HepG2 (cell line): ENCODE data around the gene RRP12. TPM values are rescaled to one million over a fixed set of nuclear protein-coding genes. Genes with fewer than 3 reads are reported as not detected.

Experiments
- GATA4 ChIP-seq: sonication (generic); IDR thresholded peaks from 2 replicates; pipeline ENCODE4 v1.6.1; 2016; ENCODE audit warnings: antibody characterized with exemption, low read depth, borderline replicate concordance
- IKZF4 ChIP-seq: sonication (generic); formaldehyde crosslinking; IDR thresholded peaks from 2 replicates; pipeline ENCODE4 v1.5.1; 2020; ENCODE audit warnings: borderline replicate concordance, mild to moderate bottlenecking, low read depth, missing genetic modification reagents; ENCODE audit errors: not compliant biosample characterization
- KMT2B ChIP-seq: IDR thresholded peaks from 2 replicates; pipeline ENCODE4 v1.6.1; 2016; ENCODE audit warnings: missing genetic modification reagents, missing compliant biosample characterization
- POLR2A ChIP-seq, 2 experiments: IDR thresholded peaks; 2 replicates each; pipeline ENCODE4 v1.6.1; 2011; ENCODE audit warnings: low read depth in 2 of 2, low read length in 2 of 2, mild to moderate bottlenecking in 1 of 2, moderate library complexity in 1 of 2; ENCODE audit not compliant: insufficient read depth in 1 of 2
- POLR2AphosphoS2 ChIP-seq: IDR thresholded peaks from 2 replicates; pipeline ENCODE4 v1.6.1; 2011; ENCODE audit warnings: low read depth, low read length, improper control_type of control experiment
- RXRA ChIP-seq: sonication (generic); formaldehyde crosslinking; IDR thresholded peaks from 2 replicates; pipeline ENCODE4 v1.5.1; 2020; ENCODE audit warnings: missing genetic modification reagents
- TRAFD1 ChIP-seq: sonication (generic); formaldehyde crosslinking; IDR thresholded peaks from 2 replicates; pipeline ENCODE4 v1.5.1; 2020; ENCODE audit warnings: missing genetic modification reagents, mild to moderate bottlenecking, borderline replicate concordance
- ZBTB37 ChIP-seq: sonication (generic); formaldehyde crosslinking; IDR thresholded peaks from 2 replicates; pipeline ENCODE4 v1.4.0; 2020; ENCODE audit warnings: mild to moderate bottlenecking, missing genetic modification reagents
- ZNF205 ChIP-seq: IDR thresholded peaks from 2 replicates; pipeline ENCODE4 v1.6.1; 2018; ENCODE audit warnings: missing biosample characterization, missing genetic modification reagents
- ZNF317 ChIP-seq: sonication (generic); formaldehyde crosslinking; IDR thresholded peaks from 2 replicates; pipeline ENCODE4 v1.5.0; 2020; ENCODE audit warnings: mild to moderate bottlenecking, missing genetic modification reagents
- ZNF382 ChIP-seq: sonication (generic); formaldehyde crosslinking; IDR thresholded peaks from 2 replicates; pipeline ENCODE4 v1.5.0; 2020; ENCODE audit warnings: missing genetic modification reagents, mild to moderate bottlenecking, borderline replicate concordance
- ZNF460 ChIP-seq: sonication (generic); formaldehyde crosslinking; IDR thresholded peaks from 2 replicates; pipeline ENCODE4 v1.5.1; 2020; ENCODE audit warnings: missing genetic modification reagents, mild to moderate bottlenecking, borderline replicate concordance
- ZNF556 ChIP-seq: sonication (generic); formaldehyde crosslinking; IDR thresholded peaks from 2 replicates; pipeline ENCODE4 v1.4.0; 2020; ENCODE audit warnings: mild to moderate bottlenecking, missing genetic modification reagents, borderline replicate concordance
- ZSCAN9 ChIP-seq: IDR thresholded peaks from 2 replicates; pipeline ENCODE4 v1.6.1; 2016; ENCODE audit warnings: borderline replicate concordance
- polyA plus RNA-seq, 8 experiments: library from polyadenylated mRNA; depleted of rRNA in 3 of 8; stranded (reverse) in 7 of 8; unstranded in 1 of 8; fragments of >200 nt; fragmentation: Illumina TruSeq in 4 of 8; extraction: Trizol in 4 of 8; gene quantifications; 2 replicates each; pipeline versions ENCODE4 v1.2.1 to v1.2.3, GENCODE V29; 2011 to 2016; ENCODE audit warnings: low read depth in 4 of 8, missing spikeins in 1 of 8, mixed read lengths in 1 of 8; ENCODE audit not compliant: insufficient read depth in 1 of 8
- total RNA-seq, 5 experiments: library from RNA; depleted of rRNA; stranded (reverse); fragments of >200 nt; fragmentation: Illumina TruSeq; extraction: Trizol; gene quantifications; 2 replicates each; pipeline ENCODE4 v1.2.3, GENCODE V29; 2016; ENCODE audit warnings: low read depth in 1 of 5
- TF ChIP-seq, protein P1 (sequence below): sonication (generic); formaldehyde crosslinking; IDR thresholded peaks from 2 replicates; pipeline ENCODE4 v1.8.0; 2022; ENCODE audit warnings: mild to moderate bottlenecking, missing genetic modification reagents, borderline replicate concordance

RRP12 gene
- total and polyA plus RNA-seq, 2 of the 13 experiments (the other 11 are each of a cell fraction or from before 2014, with no cell fraction given), result 13.2 to 39.4 TPM

DNA sequence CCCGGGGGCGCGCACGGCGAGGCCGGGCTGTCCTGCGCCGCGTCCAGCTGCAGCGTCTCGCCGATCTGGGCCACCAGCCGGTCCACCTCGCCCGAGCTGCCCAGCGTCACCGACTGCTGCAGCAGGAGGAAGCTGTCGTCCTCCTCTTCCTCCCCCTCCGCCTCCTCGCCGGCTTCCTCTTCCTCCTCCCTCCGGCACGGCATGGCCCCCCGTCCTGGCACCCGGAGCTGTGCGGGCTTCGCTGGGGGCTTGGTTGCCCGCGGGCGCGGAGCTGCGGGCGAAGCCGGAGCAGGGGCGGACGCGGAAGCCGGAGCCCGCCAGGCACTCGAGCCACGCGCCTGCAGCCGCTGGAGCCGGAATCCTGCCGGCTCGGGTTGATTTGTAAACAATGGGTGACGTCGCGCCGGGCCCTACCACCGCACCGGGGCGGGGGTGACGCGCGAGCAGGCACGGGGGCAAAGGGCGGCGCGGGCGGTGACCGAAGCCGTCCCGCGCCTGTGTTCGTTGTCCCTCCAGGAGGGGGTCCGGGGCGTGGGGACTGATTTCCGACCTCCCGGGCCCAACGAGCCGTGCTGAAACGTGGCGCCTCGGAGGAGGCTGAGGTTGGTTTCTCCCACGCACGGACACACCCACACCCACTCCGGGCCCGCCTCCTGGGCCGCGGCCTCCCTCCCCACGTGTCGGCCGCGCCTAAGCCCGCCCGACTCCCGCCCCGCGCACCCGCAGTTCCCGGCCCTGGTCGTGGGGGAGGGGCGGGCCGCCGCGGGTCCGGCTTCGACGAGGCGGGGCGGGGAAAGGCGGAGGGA is 66.6 kb downstream of the RRP12 start, which contains the start of gene FRAT2 (continued):
- TF ChIP-seq TRAFD1, result no peak
- peak; percentile 66; the same call in 1 of the 2 replicates for TF ChIP-seq ZSCAN9 (CRISPR knock-in tag)
- no peak for TF ChIP-seq POLR2AphosphoS2
- TF ChIP-seq KMT2B (CRISPR knock-in tag), result peak; percentile 69; the same call in 1 of the 2 replicates
- TF ChIP-seq ZNF460, result no peak
- TF ChIP-seq, protein P1, sequence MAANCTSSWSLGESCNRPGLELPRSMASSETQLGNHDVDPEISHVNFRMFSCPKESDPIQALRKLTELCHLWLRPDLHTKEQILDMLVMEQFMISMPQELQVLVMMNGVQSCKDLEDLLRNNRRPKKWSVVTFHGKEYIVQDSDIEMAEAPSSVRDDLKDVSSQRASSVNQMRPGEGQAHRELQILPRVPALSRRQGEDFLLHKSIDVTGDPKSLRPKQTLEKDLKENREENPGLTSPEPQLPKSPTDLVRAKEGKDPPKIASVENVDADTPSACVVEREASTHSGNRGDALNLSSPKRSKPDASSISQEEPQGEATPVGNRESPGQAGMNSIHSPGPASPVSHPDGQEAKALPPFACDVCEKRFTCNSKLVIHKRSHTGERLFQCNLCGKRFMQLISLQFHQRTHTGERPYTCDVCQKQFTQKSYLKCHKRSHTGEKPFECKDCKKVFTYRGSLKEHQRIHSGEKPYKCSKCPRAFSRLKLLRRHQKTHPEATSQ, result peak; percentile 69; the same call in 1 of the 2 replicates
- no peak for TF ChIP-seq ZNF382 (CRISPR knock-in tag)
- TF ChIP-seq IKZF4 (CRISPR knock-in tag), result no peak
- TF ChIP-seq ZNF317 (CRISPR knock-in tag), result 0 out of 2 replicates have a peak, but pooled peaks have one; percentile 59
- TF ChIP-seq POLR2A (IDR thresholded peaks at IDR 0.05; ENCODE audit: insufficient read depth in 1 of 2, low read depth in 2 of 2, low read length in 2 of 2), result peak; percentile 80 to 86
- TF ChIP-seq ZBTB37, result no peak
- TF ChIP-seq RXRA (CRISPR knock-in tag), result peak; percentile 65; the same call in 1 of the 2 replicates
- peak; percentile 66; the same call in 1 of the 2 replicates for TF ChIP-seq GATA4
- peak; percentile 83; the same call in 1 of the 2 replicates for TF ChIP-seq ZNF556
- no peak for TF ChIP-seq ZNF205 (CRISPR knock-in tag)
